Measurements from ENCODE around the gene PHF3. TPM values are rescaled to one million over a fixed set of nuclear protein-coding genes. Genes with fewer than 3 reads are reported as not detected.

PHF3 gene
- total and polyA plus RNA-seq, 2 experiments from 2014 or later, result 37.1 to 77.3 TPM

DNA sequence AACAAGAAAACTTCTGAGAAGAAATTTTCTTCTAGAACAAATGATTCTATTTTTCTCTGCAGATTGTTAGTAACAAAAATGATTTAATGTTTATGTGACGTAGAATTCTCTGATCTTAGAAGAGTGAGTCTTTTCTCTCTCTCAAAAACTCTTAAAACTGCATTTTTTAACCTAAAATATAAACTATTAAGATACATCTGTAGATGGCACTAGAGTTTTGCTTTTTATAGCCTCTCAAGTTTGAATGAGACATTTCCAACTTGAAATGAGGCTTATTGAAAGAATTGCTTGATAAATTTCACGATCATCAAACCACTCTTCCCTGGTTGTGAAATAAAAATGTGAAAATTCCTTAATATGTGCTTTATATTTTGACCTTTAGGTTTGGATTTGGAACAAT lies 53.8 kb downstream of the PHF3 start:
- Histone ChIP-seq H3K27me3 (ENCODE audit: insufficient read depth) (no peaks in the 10 kb centered on the region), H3F3A (replicated peaks; ENCODE audit: low read depth) (no peaks in the 10 kb centered on the region), H3K27ac (ENCODE audit: low read depth) (no peak overlapping the region), H3K4me3 (no peak overlapping the region), H4K20me1 (replicated peaks; ENCODE audit: insufficient read depth) (no peaks in the 10 kb centered on the region; the same call in 1 of the 2 replicates), H3K4me2 (no peak overlapping the region), H2AFZ (no peak overlapping the region), H3K4me1 (ENCODE audit: insufficient read depth) (no peaks in the 10 kb centered on the region), H3K79me2 (replicated peaks; ENCODE audit: insufficient read depth) (peaks cover 41% of the 10 kb centered on the region), H3K36me3 (ENCODE audit: insufficient read depth) (peaks cover 8% of the 10 kb centered on the region; the same call in 1 of the 2 replicates), H3K9me2 (ENCODE audit: insufficient read depth) (no peaks in the 10 kb centered on the region)
- DNase-seq (ENCODE audit: low spot score), result no peak
- no peak for ATAC-seq
- H3K27ac Mint-ChIP-seq, result 0 out of 2 replicates have a peak overlapping the region, but pooled peaks have one; percentile 21
- H3K36me3 Mint-ChIP-seq (ENCODE audit: low read depth), result peaks cover 39% of the 10 kb centered on the region
- no peaks in the 10 kb centered on the region; the same call in 2 of the 3 replicates for H3K4me1 Mint-ChIP-seq
- H3K27me3 Mint-ChIP-seq (ENCODE audit: insufficient read depth, low read depth, poor library complexity), result peaks cover 5% of the 10 kb centered on the region
- TF ChIP-seq, protein P1, sequence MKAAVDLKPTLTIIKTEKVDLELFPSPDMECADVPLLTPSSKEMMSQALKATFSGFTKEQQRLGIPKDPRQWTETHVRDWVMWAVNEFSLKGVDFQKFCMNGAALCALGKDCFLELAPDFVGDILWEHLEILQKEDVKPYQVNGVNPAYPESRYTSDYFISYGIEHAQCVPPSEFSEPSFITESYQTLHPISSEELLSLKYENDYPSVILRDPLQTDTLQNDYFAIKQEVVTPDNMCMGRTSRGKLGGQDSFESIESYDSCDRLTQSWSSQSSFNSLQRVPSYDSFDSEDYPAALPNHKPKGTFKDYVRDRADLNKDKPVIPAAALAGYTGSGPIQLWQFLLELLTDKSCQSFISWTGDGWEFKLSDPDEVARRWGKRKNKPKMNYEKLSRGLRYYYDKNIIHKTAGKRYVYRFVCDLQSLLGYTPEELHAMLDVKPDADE (IDR thresholded peaks at IDR 0.05), result no peak
- TF ChIP-seq POLR2AphosphoS5 (IDR thresholded peaks at IDR 0.05; ENCODE audit: low read depth), result no peak
- no peak for TF ChIP-seq JUNB (IDR thresholded peaks at IDR 0.05; ENCODE audit: unreplicated experiment)
- no peak for TF ChIP-seq EZH2 (IDR thresholded peaks at IDR 0.05; ENCODE audit: low read depth, unreplicated experiment)
- TF ChIP-seq, protein P2, sequence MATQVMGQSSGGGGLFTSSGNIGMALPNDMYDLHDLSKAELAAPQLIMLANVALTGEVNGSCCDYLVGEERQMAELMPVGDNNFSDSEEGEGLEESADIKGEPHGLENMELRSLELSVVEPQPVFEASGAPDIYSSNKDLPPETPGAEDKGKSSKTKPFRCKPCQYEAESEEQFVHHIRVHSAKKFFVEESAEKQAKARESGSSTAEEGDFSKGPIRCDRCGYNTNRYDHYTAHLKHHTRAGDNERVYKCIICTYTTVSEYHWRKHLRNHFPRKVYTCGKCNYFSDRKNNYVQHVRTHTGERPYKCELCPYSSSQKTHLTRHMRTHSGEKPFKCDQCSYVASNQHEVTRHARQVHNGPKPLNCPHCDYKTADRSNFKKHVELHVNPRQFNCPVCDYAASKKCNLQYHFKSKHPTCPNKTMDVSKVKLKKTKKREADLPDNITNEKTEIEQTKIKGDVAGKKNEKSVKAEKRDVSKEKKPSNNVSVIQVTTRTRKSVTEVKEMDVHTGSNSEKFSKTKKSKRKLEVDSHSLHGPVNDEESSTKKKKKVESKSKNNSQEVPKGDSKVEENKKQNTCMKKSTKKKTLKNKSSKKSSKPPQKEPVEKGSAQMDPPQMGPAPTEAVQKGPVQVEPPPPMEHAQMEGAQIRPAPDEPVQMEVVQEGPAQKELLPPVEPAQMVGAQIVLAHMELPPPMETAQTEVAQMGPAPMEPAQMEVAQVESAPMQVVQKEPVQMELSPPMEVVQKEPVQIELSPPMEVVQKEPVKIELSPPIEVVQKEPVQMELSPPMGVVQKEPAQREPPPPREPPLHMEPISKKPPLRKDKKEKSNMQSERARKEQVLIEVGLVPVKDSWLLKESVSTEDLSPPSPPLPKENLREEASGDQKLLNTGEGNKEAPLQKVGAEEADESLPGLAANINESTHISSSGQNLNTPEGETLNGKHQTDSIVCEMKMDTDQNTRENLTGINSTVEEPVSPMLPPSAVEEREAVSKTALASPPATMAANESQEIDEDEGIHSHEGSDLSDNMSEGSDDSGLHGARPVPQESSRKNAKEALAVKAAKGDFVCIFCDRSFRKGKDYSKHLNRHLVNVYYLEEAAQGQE (IDR thresholded peaks at IDR 0.05; ENCODE audit: unreplicated experiment), result no peak
- no peak for TF ChIP-seq ZNF331 (CRISPR knock-in tag; IDR thresholded peaks at IDR 0.05; ENCODE audit: low read depth)
- TF ChIP-seq, protein P3, sequence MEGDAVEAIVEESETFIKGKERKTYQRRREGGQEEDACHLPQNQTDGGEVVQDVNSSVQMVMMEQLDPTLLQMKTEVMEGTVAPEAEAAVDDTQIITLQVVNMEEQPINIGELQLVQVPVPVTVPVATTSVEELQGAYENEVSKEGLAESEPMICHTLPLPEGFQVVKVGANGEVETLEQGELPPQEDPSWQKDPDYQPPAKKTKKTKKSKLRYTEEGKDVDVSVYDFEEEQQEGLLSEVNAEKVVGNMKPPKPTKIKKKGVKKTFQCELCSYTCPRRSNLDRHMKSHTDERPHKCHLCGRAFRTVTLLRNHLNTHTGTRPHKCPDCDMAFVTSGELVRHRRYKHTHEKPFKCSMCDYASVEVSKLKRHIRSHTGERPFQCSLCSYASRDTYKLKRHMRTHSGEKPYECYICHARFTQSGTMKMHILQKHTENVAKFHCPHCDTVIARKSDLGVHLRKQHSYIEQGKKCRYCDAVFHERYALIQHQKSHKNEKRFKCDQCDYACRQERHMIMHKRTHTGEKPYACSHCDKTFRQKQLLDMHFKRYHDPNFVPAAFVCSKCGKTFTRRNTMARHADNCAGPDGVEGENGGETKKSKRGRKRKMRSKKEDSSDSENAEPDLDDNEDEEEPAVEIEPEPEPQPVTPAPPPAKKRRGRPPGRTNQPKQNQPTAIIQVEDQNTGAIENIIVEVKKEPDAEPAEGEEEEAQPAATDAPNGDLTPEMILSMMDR (conservative IDR thresholded peaks at IDR 0.05; ENCODE audit: low read depth in 2 of 2), result no peak
- no peak for TF ChIP-seq EZH2phosphoT487 (IDR thresholded peaks at IDR 0.05; ENCODE audit: unreplicated experiment)
- TF ChIP-seq, protein P4, sequence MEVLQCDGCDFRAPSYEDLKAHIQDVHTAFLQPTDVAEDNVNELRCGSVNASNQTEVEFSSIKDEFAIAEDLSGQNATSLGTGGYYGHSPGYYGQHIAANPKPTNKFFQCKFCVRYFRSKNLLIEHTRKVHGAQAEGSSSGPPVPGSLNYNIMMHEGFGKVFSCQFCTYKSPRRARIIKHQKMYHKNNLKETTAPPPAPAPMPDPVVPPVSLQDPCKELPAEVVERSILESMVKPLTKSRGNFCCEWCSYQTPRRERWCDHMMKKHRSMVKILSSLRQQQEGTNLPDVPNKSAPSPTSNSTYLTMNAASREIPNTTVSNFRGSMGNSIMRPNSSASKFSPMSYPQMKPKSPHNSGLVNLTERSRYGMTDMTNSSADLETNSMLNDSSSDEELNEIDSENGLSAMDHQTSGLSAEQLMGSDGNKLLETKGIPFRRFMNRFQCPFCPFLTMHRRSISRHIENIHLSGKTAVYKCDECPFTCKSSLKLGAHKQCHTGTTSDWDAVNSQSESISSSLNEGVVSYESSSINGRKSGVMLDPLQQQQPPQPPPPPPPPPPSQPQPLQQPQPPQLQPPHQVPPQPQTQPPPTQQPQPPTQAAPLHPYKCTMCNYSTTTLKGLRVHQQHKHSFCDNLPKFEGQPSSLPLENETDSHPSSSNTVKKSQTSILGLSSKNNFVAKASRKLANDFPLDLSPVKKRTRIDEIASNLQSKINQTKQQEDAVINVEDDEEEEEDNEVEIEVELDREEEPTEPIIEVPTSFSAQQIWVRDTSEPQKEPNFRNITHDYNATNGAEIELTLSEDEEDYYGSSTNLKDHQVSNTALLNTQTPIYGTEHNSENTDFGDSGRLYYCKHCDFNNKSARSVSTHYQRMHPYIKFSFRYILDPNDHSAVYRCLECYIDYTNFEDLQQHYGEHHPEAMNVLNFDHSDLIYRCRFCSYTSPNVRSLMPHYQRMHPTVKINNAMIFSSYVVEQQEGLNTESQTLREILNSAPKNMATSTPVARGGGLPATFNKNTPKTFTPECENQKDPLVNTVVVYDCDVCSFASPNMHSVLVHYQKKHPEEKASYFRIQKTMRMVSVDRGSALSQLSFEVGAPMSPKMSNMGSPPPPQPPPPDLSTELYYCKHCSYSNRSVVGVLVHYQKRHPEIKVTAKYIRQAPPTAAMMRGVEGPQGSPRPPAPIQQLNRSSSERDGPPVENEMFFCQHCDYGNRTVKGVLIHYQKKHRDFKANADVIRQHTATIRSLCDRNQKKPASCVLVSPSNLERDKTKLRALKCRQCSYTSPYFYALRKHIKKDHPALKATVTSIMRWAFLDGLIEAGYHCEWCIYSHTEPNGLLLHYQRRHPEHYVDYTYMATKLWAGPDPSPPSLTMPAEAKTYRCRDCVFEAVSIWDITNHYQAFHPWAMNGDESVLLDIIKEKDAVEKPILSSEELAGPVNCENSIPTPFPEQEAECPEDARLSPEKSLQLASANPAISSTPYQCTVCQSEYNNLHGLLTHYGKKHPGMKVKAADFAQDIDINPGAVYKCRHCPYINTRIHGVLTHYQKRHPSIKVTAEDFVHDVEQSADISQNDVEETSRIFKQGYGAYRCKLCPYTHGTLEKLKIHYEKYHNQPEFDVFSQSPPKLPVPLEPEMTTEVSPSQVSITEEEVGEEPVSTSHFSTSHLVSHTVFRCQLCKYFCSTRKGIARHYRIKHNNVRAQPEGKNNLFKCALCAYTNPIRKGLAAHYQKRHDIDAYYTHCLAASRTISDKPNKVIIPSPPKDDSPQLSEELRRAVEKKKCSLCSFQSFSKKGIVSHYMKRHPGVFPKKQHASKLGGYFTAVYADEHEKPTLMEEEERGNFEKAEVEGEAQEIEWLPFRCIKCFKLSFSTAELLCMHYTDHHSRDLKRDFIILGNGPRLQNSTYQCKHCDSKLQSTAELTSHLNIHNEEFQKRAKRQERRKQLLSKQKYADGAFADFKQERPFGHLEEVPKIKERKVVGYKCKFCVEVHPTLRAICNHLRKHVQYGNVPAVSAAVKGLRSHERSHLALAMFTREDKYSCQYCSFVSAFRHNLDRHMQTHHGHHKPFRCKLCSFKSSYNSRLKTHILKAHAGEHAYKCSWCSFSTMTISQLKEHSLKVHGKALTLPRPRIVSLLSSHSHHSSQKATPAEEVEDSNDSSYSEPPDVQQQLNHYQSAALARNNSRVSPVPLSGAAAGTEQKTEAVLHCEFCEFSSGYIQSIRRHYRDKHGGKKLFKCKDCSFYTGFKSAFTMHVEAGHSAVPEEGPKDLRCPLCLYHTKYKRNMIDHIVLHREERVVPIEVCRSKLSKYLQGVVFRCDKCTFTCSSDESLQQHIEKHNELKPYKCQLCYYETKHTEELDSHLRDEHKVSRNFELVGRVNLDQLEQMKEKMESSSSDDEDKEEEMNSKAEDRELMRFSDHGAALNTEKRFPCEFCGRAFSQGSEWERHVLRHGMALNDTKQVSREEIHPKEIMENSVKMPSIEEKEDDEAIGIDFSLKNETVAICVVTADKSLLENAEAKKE (CRISPR knock-in tag; IDR thresholded peaks at IDR 0.05), result no peak
- TF ChIP-seq NANOG (IDR thresholded peaks at IDR 0.05; ENCODE audit: borderline replicate concordance), result no peak
- no peak overlapping the region for H3K4me3 Mint-ChIP-seq
- H3K9me3 Mint-ChIP-seq, result peaks cover 16% of the 10 kb centered on the region; the same call in 2 of the 3 replicates
